Sigmoid colon (tissue), 7 donors: ENCODE measurements around the gene POMC. TPM values are rescaled to one million over a fixed set of nuclear protein-coding genes. Genes with fewer than 3 reads are reported as not detected.

ENCODE experiments used
- DNase-seq: peaks from one replicate; pipeline ENCODE4 v3.0.0-alpha.2; 2019
- H3K27ac ChIP-seq, 4 donors: fragments of 200-600 bp; sonication (generic); one replicate each; pipeline ENCODE4 v1.5.1; 2016 to 2019; ENCODE audit warnings: mild to moderate bottlenecking in 1 of 4
- H3K27me3 ChIP-seq, 3 donors: fragments of 200-600 bp; sonication (generic); one replicate each; pipeline ENCODE4 v1.5.1; 2019; ENCODE audit warnings: mild to moderate bottlenecking in 1 of 3
- H3K36me3 ChIP-seq, 4 donors: fragments of 200-600 bp; sonication (generic); one replicate each; pipeline ENCODE4 v1.5.1; 2016 to 2019
- H3K4me1 ChIP-seq, 4 donors: fragments of 200-600 bp; sonication (generic); one replicate each; pipeline ENCODE4 v1.5.1; 2017 to 2019
- H3K4me3 ChIP-seq, 4 donors: fragments of 200-600 bp; sonication (generic); one replicate each; pipeline ENCODE4 v1.5.1; 2017 to 2019; ENCODE audit warnings: mild to moderate bottlenecking in 2 of 4, moderate library complexity in 1 of 4
- H3K9me3 ChIP-seq, 4 donors: fragments of 200-600 bp in 3 of 4; sonication (generic) in 3 of 4; one replicate each; pipeline versions ENCODE4 v1.5.1 to v1.6.1; 2013 to 2019
- EP300 ChIP-seq, 4 donors: sonication (generic); formaldehyde crosslinking; IDR thresholded peaks; one replicate each; pipeline ENCODE4 v1.6.1; 2017; ENCODE audit warnings: antibody characterized with exemption in 4 of 4
- POLR2A ChIP-seq, 2 donors: fragments of 450-650 bp; IDR thresholded peaks; one replicate each; pipeline ENCODE4 v1.6.1; 2016; ENCODE audit warnings: antibody characterized with exemption in 2 of 2, mild to moderate bottlenecking in 2 of 2, moderate library complexity in 2 of 2
- POLR2AphosphoS5 ChIP-seq, 4 donors: sonication (generic); formaldehyde crosslinking; IDR thresholded peaks; one replicate each; pipeline ENCODE4 v1.6.1; 2017; ENCODE audit warnings: antibody characterized with exemption in 4 of 4
- WGBS, 2 donors: extraction: QIAGEN DNeasy Blood & Tissue Kit; methylation state at CpG; one replicate each; pipeline ENCODE4 v1.1.7; 2013; 5-methylcytosine and 5-hydroxymethylcytosine counted together
- intact Hi-C: fragments of 100-400 bp; cut with DNase I; formaldehyde crosslinking; loops from one replicate; pipeline ENCODE4 v1.15.1; 2023
- polyA plus RNA-seq, 3 donors: library from polyadenylated mRNA; stranded (reverse); fragments of 200-250 nt; gene quantifications; one replicate each; pipeline ENCODE4 v1.2.3, GENCODE V29; 2013
- total RNA-seq, 4 donors: library from RNA; depleted of rRNA; stranded (reverse); fragments of >200 nt; gene quantifications; one replicate each; pipeline ENCODE4 v1.1.0, GENCODE V29; 2016
- TF ChIP-seq, protein P1 (sequence below), 4 experiments: fragments of 450-650 bp in 3 of 4; fragments of 200-600 bp in 1 of 4; IDR thresholded peaks; one replicate each; pipeline ENCODE4 v1.5.1; 2016 to 2019; ENCODE audit warnings: antibody characterized with exemption in 4 of 4, mild to moderate bottlenecking in 3 of 4, moderate library complexity in 2 of 4
- donor health status: healthy with polysubstance abuse.
- donor health status: Bipolar disorder and iron deficiency.
- donor health status: healthy.

The POMC gene
- total and polyA plus RNA-seq, 7 donors: 0.69 to 34.2 (median 18.1) TPM

DNA sequence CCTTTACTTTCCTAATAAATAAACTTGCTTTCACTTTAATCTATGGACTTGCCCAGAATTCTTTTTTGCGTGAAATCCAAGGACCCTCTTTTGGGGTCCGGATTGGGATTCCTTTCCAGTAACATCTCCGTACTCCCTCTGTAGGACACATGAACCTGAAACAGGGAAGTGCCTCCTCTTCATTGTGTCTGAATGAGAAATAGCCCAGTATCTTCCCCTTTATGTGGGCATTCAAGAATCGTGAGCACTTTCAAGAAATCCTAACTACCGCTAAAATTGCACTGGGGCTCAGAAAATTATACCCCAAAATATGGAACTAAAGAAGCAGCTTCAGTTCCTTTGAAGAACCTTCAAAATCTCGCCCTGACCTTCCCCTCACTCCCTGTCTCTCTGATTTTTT lies 7.8 kb upstream of the POMC start:
- no peak for DNase-seq
- Histone ChIP-seq H3K9me3 (no peaks in the 10 kb centered on the region), H3K4me3 (no peak overlapping the region), H3K4me1 (no peaks in the 10 kb centered on the region), H3K27ac (no peak overlapping the region), H3K36me3 (no peaks in the 10 kb centered on the region), H3K27me3 (peaks cover 0 to 3% (median 0%) of the 10 kb centered on the region in 3 donors)
- TF ChIP-seq, protein P1, sequence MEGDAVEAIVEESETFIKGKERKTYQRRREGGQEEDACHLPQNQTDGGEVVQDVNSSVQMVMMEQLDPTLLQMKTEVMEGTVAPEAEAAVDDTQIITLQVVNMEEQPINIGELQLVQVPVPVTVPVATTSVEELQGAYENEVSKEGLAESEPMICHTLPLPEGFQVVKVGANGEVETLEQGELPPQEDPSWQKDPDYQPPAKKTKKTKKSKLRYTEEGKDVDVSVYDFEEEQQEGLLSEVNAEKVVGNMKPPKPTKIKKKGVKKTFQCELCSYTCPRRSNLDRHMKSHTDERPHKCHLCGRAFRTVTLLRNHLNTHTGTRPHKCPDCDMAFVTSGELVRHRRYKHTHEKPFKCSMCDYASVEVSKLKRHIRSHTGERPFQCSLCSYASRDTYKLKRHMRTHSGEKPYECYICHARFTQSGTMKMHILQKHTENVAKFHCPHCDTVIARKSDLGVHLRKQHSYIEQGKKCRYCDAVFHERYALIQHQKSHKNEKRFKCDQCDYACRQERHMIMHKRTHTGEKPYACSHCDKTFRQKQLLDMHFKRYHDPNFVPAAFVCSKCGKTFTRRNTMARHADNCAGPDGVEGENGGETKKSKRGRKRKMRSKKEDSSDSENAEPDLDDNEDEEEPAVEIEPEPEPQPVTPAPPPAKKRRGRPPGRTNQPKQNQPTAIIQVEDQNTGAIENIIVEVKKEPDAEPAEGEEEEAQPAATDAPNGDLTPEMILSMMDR (IDR thresholded peaks at IDR 0.05): no peak
- TF ChIP-seq POLR2A (IDR thresholded peaks at IDR 0.05): no peak
- no peak for TF ChIP-seq EP300 (IDR thresholded peaks at IDR 0.05)
- TF ChIP-seq POLR2AphosphoS5 (IDR thresholded peaks at IDR 0.05): no peak
- 78 to 83% methylated on average over 6 of the region's 6 CpGs for WGBS, 2 donors
- intact Hi-C loops: no loop called here

DNA sequence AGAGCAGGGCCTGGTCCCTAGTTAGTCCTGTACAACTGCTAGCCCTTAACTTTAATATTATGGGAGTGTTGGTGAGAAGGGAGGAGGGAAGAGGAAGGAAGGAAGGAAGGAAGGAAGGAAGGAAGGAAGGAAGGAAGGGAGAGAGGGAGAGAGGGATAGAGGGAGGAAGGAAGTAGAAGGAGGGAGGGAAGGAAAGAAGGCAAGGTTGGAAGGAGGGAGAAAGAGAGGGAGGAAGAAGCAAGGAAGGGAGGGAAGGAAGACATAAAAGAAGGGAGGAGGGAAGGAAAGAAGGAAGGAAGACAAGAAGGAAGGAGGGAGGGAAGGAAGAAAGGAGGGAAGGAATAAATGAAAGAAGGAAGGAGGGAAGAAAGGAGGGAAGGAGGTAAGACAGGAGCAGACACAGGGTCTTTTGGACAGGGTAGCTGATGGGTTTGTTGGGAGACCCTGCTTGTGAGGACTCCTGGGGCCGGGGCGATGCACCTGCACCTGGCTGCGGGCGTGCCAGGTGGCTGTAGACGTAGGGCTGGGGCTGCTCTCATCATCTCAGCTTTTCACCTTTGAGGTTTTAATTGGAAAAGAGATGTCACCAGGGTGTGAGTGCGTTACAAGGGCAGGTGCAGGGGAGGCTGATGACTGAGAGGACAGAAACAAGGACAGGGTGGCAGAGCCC lies 5.9 kb upstream of the POMC start:
- Histone ChIP-seq H3K9me3 (no peaks in the 10 kb centered on the region), H3K36me3 (no peaks in the 10 kb centered on the region), H3K4me3 (no peak overlapping the region), H3K4me1 (no peaks in the 10 kb centered on the region), H3K27ac (no peak overlapping the region), H3K27me3 (peaks cover 3 to 9% (median 4%) of the 10 kb centered on the region in 3 donors)
- WGBS, 2 donors: 64 to 80% methylated on average over 6 of the region's 6 CpGs
- peak; percentile 27 for DNase-seq
- intact Hi-C loops: no loop called here
- TF ChIP-seq POLR2AphosphoS5 (IDR thresholded peaks at IDR 0.05) (no peak), EP300 (IDR thresholded peaks at IDR 0.05) (no peak), POLR2A (IDR thresholded peaks at IDR 0.05) (no peak)
- TF ChIP-seq, protein P1 (IDR thresholded peaks at IDR 0.05): no peak

DNA sequence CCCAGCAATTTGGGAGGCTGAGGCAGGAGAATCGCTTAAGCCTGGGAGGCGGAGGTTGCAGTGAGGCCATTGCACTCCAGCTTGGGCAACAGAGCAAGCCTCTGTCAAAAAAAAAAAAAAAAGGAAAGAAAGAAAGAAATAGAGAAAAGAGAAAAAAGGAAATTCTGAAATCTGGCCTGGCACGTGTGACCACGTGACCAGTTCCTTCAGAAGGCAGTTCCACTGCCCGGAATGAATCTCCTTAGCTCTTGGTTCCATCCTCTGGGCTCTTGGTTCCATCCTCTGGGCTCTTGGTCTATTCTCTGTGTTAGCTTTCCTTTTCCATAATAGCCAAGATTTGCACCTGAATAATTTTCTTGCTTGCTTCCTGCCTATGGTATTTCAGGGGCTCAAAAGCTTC lies 5.3 kb upstream of the POMC start:
- peaks cover 7 to 15% (median 10%) of the 10 kb centered on the region in 3 donors for H3K27me3 ChIP-seq
- WGBS, 2 donors: 84 to 91% methylated on average over 5 of the region's 5 CpGs
- H3K27ac ChIP-seq: no peak overlapping the region
- H3K4me3 ChIP-seq: no peak overlapping the region
- TF ChIP-seq POLR2A (IDR thresholded peaks at IDR 0.05) (no peak), EP300 (IDR thresholded peaks at IDR 0.05) (no peak), POLR2AphosphoS5 (IDR thresholded peaks at IDR 0.05) (no peak)
- TF ChIP-seq, protein P1 (IDR thresholded peaks at IDR 0.05): no peak
- peaks cover 0 to 2% (median under 1%) of the 10 kb centered on the region in 4 donors for H3K4me1 ChIP-seq
- H3K9me3 ChIP-seq: no peaks in the 10 kb centered on the region
- intact Hi-C loops: no loop called here
- H3K36me3 ChIP-seq: no peaks in the 10 kb centered on the region
- no peak for DNase-seq

DNA sequence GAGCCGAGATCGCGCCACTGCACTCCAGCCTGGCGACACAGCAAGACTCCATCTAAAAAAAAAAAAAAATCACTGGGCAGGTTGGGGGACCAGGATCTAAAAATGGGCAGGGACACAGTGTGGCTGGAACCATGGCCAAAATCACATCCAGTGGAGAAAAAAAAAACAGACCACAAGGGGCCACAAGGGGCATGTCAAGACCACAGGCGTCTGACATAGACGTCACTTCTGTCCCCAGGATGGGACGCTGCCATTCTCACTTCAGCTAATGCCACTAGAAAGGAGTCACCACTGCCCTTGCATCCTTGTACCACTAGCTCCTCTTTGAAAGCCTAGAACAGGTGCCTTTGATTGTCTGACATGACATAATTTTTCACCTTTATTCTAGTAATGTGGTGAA lies 2.5 kb upstream of the POMC start:
- H3K27me3 ChIP-seq: peaks cover 21 to 44% (median 34%) of the 10 kb centered on the region in 3 donors
- 88 to 92% methylated on average over 7 of the region's 7 CpGs for WGBS, 2 donors
- H3K36me3 ChIP-seq: no peaks in the 10 kb centered on the region
- H3K27ac ChIP-seq: no peak overlapping the region
- no peaks in the 10 kb centered on the region for H3K9me3 ChIP-seq
- no peak overlapping the region for H3K4me3 ChIP-seq
- peaks cover 0 to 15% (median 14%) of the 10 kb centered on the region in 4 donors for H3K4me1 ChIP-seq
- no peak for DNase-seq
- intact Hi-C loops: no loop called here
- TF ChIP-seq POLR2AphosphoS5 (IDR thresholded peaks at IDR 0.05) (no peak), POLR2A (IDR thresholded peaks at IDR 0.05) (no peak), EP300 (IDR thresholded peaks at IDR 0.05) (no peak)
- TF ChIP-seq, protein P1 (IDR thresholded peaks at IDR 0.05): no peak
